Glomerular visceral epithelial cell (primary cell): ENCODE data around the gene SIRT5.

ENCODE experiments used
- DNase-seq: peaks from one replicate; pipeline ENCODE4 v3.0.0-alpha.2; 2016; ENCODE audit errors: extremely low spot score

Gene SIRT5

GRCh38 chr6:13589801-13590200, 15.4 kb downstream of the SIRT5 start:
- no peak for DNase-seq

DNA sequence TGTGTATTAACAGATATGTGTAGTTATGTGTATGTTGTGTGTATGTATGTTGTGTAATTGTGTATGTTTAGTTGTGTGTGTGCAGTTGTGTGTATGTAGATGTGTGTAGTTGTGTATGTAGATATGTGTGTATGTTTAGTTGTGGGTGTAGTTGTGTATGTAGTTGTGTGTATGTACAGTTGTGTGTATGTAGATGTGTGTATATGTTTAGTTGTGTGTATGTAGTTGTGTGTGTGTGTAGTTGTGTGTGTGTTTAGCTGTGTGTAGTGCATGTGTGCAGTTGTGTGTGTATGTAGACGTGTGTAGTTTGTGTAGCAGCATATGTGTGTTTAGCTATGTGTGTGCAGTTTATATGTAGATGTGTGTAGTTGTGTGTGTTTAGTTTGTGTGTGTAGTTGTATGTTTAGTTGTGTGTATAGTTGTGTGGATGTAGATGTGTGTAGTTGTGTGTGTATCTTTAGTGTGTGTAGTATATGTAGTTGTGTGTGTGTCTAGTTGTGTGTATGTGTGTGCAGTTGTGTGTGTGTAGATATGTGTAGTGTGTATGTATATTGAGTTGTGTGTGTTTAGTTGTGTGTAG, 16.3 kb downstream of the SIRT5 start:
- DNase-seq, result no peak

GRCh38 chr6:13591205-13591921, 17.0 kb downstream of the SIRT5 start:
- no peak for DNase-seq

- DNase-seq, result no peak
Measured at GRCh38 chr6:13593103-13593502, 18.7 kb downstream of the SIRT5 start.

- no peak for DNase-seq
Measured at GRCh38 chr6:13593720-13594119, 19.3 kb downstream of the SIRT5 start.

DNA sequence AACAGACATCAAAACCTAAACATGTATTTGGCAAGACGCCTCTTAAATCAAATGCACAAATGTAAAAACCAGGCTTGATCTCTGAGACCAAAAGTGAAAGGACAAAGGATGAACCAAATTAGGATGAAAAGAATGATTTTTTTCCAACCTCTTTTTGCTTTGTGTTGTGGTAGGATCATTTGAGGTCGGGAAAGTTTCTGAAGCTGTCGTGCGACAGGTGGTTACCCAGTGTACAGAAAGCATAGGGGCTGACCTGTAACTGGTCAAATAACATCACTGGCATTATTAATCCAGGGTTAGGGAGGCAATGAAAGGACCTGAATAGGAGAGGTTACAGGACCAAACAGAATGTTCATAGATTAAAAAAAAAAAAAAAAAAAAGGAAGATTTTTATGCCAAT, 22.7 kb downstream of the SIRT5 start:
- no peak for DNase-seq

GRCh38 chr6:13600036-13600435, 25.6 kb downstream of the SIRT5 start:
- DNase-seq, result no peak

GRCh38 chr6:13604135-13604534, 29.7 kb downstream of the SIRT5 start:
- no peak for DNase-seq

DNA sequence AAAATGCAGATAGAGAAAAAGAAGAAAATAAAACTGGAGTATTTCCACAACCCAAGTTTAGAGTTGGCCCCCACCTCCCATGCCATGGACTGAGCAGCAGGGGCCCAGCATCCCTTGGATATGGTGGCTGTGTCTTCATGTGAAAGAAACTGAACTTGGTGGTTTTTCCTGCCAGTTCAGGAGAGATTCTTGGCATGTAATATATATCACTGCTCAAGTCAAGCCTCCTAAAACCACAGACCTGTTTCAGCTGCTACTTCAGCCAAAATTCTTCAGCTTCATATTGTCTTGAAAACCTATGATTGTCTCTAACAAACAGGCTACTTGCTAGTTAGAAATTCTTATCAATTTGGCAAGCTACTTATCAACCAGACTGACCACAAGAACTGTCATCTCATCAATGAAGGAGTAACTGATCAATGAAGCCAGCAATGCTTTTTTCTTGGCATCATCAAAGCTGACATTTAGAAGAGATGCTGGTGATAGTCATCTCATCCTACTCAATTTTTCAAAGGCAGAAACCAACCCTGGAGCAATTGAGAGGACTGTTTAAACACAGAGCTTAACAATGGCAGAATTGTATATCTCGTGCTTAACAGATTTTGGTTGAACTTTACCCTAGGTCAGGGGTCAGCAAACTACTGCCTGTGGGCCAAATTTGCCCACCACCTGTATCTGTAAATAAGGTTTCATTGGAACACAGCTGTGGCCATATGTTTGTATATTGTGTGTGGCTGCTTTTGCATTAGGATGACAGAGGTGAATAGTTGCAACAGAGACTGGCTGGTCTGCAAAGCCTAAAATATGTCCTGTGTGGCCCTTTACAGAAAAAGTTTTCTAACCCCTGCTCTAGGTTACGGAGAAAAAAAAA, 30.4 kb downstream of the SIRT5 start:
- no peak for DNase-seq

DNA sequence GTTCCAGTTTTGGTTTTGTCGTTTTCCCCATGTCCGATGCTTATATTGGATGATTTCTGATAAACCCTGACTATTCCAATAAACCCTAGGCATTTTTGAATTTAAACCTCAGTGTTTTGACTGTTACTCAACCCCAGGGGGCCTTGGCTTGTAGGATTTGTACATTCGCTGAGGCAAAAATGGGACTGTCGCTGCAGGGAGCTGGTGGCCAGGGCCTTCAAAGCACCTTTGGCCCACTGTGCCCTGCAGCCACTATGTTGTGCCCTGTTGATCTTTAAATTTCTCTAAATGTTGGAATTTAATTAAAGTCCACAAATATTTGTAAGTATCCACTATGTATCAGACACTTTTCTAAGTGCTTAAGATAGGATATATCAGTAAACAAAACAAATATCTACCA, 31.2 kb downstream of the SIRT5 start:
- no peak for DNase-seq

DNA sequence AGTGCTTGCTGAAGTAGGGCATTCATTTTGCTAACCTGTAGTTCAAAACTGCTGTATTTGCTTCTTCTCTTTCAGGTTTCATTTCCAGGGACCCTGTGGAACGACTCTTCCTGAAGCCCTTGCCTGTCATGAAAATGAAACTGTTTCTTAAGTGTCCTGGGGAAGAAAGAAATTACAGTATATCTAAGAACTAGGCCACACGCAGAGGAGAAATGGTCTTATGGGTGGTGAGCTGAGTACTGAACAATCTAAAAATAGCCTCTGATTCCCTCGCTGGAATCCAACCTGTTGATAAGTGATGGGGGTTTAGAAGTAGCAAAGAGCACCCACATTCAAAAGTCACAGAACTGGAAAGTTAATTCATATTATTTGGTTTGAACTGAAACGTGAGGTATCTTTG, 37.3 kb downstream of the SIRT5 start:
- DNase-seq, result no peak

DNA sequence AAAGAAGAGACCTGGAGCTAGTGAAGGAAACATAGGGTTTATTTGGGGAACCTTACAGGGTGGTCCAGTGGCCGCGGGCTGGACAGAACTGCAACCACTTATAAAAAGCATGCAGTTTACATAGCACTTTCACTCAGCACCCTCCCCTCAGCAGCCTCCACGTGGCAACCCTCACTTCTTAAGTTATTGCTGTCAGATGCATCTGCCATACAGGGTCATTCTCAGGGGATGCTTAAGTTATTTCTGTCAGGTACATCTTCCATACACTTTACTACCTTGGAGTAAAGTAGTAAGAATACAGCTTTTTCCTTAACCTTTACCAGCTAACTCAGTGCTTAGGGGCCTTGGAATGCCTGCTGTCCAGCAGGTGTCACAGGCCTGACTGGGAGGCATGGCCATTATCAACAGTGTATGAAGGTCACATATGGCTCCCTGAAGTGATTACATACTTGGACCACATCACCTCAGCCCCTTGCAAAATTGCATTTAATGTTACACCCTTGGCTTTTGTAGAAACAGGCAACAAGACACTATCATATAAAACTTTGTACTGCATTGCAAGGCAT, 38.7 kb downstream of the SIRT5 start:
- no peak for DNase-seq

DNA sequence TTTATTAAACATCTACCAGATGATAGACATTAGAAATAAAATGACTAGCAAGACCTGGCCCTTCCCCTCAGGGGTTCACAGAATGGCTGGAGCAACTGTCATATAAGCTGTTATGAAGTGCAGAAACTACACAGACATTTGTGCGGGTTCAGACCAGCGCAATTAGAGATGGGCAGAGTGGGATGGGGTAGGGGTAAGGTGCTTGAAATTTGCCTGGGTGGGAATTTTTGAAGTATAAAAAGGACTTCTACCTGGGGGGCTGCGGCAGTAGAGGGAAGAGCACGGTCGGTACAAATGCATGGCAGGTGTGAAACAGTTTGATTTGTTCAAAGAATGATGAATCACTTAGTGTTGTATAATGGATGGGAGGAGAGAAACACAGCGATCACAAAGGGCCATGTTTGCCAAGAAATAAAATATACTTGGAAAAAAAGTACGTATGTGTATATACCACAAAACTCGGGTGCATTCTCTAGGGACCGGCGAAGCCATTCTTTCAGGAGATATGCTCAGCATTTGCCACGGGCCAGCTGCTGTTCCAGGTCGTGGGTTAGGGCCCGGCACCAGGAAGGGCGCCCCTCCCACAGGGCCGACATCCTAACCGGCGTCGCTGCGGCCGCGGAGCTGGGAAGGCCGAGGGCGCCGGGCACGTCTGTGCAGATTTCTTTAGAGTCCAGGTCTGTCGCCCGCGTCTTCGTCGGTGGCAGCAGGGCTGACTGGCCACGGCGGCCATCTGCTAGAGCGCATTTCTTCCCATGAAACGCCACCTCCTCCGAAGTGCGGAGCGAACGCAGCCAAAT, 39.9 kb downstream of the SIRT5 start:
- DNase-seq, result peak; percentile 55

GRCh38 chr6:13614926-13615791, 40.8 kb downstream of the SIRT5 start, which contains the start of gene NOL7:
TSS of gene NOL7 (plus strand) at chr6:13615335. CDS start at chr6:13615359, 24 bp downstream.
- DNase-seq, result peak; percentile 98

GRCh38 chr6:13615792-13616120, 41.4 kb downstream of the SIRT5 start:
- peak; percentile 45 for DNase-seq

GRCh38 chr6:13617066-13617465, 42.7 kb downstream of the SIRT5 start:
- no peak for DNase-seq

DNA sequence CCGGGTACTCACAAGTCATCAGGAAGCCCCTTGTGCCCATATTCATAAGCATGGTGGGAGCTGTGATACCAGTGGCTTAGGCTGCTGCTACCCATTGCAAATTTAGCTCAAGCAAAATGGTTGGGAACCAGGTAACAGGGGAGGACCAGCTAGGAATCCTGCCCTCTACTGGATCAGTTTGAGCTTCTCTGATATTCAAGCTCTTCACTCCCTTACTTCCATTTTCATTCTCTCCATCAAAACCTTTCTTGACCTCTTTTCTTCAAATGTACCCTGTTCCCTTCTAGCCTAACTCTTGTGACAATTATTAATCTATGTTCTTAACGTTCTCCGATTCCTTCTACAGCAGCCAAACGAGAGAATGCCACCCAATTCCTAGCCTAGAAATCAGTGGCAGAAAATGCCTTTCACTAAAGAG, 50.5 kb downstream of the SIRT5 start:
- DNase-seq, result peak; percentile 37

DNA sequence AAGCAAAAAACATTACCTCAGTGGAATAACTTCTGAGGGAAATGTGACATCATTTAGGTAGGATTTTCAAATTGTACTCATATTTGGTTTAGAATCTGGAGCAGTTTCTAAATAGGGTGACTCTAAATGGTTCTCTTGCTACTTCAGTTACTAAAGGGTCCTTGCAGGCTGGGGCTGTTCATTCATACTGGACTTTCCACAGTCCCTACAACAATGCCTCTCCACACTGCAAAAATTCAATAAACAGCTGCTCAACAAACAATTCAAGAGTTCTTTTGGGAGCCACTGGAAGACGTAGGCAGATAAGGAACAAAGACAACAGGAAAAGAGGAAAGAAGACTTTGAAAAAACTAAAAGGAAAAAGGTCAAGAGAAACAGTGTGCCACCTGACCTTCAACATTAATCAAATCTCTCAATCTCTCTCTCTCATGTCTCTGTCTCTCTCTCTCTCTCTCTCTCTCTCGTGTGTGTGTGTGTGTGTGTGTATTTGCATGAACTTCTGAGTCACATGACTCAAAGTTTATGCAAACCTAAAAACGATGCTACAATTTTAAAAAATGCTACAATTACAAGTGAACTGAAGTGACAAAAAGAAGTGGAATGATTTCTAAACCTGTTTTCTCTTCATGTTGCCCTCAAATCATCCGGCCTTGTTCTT, 55.2 kb downstream of the SIRT5 start:
- DNase-seq, result no peak

- DNase-seq, result no peak
Measured at GRCh38 chr6:13630499-13630898, 56.1 kb downstream of the SIRT5 start.

- no peak for DNase-seq
Measured at GRCh38 chr6:13633343-13633742, 58.9 kb downstream of the SIRT5 start.
